Thyroid gland (tissue), 4 donors: Measurements from ENCODE around the gene LOXHD1.

ENCODE experiments used
- CTCF ChIP-seq, 6 experiments: fragments of 200-600 bp in 3 of 6; fragments of 450-650 bp in 3 of 6; sonication (generic) in 3 of 6; IDR thresholded peaks; one replicate each; pipeline ENCODE4 v1.5.1; 2016 to 2019; ENCODE audit warnings: antibody characterized with exemption in 6 of 6, mild to moderate bottlenecking in 2 of 6, inconsistent platforms in 1 of 6, moderate library complexity in 1 of 6
- POLR2A ChIP-seq, 2 donors: fragments of 450-650 bp; IDR thresholded peaks; one replicate each; pipeline ENCODE4 v1.6.1; 2017; ENCODE audit warnings: antibody characterized with exemption in 2 of 2, mild to moderate bottlenecking in 2 of 2, moderate library complexity in 1 of 2

- no peak for TF ChIP-seq CTCF (IDR thresholded peaks at IDR 0.05)
- no peak for TF ChIP-seq POLR2A (IDR thresholded peaks at IDR 0.05)
These were observed 32.0 kb downstream of the LOXHD1 start for GRCh38 chr18:46625069-46625468.
